Omental fat pad (tissue), 4 donors: ENCODE results near the gene SPECC1. TPM values are rescaled to one million over a fixed set of nuclear protein-coding genes. Genes with fewer than 3 reads are reported as not detected.
"Not testable (repeated sequence)": the region's sequence is repeated elsewhere in the genome, so short reads cannot be mapped to it uniquely, and the experiment has no call there.

Experiments
- ATAC-seq: fragments of 150-250 bp; one replicate; pipeline ENCODE4 v1.9.1; 2016; ENCODE audit warnings: mild to moderate bottlenecking, moderate library complexity; ENCODE audit not compliant: low FRiP score
- DNase-seq: peaks from one replicate; pipeline ENCODE4 v3.0.0-alpha.2; 2019; ENCODE audit warnings: low spot score
- CTCF ChIP-seq, 3 donors: fragments of 450-650 bp; IDR thresholded peaks; one replicate each; pipeline ENCODE4 v1.5.1; 2016 to 2017; ENCODE audit warnings: antibody characterized with exemption in 3 of 3, mild to moderate bottlenecking in 3 of 3, moderate library complexity in 2 of 3
- total RNA-seq, 4 donors: library from RNA; depleted of rRNA; stranded (reverse); fragments of >200 nt; gene quantifications; one replicate each; pipeline ENCODE4 v1.1.0, GENCODE V29; 2016

The SPECC1 gene
- total RNA-seq, 4 donors from 2014 or later, result 34.2 to 114 (median 53.1) TPM

DNA sequence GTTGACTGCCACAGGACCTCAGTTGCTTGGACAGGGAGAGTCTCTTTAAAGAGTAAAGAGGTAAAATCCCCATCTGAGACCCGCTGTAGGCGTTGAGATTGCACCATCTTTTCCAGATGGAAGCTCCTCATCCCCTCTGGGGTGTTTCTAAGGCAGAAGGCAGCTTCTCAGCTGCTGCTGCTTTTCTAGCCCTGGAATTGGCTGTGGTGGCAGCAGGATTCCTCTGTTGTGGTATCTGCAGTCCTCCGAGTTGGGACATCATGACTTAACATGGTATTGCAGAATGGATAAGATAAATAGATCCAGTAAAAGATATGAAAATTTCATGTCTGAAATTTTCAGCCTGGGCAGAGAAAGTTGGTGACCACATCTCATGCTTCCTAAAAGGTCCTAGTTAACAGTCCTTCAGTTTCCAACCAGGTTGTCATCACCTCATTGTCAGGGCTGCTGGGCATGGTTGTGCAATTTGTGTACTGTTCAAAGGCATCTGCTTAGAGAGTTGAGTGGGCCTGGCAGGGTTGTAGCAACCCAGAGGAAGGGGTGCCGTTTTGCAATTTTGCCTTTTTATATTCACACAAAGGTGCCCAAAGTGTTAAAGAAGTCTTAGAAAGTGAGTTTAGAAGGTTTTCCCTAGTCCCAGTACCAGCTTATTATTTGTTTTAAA, 150.4 kb downstream of the SPECC1 start:
- no peak for DNase-seq
- ATAC-seq, result no peak
- TF ChIP-seq CTCF (IDR thresholded peaks at IDR 0.05), result no peak

DNA sequence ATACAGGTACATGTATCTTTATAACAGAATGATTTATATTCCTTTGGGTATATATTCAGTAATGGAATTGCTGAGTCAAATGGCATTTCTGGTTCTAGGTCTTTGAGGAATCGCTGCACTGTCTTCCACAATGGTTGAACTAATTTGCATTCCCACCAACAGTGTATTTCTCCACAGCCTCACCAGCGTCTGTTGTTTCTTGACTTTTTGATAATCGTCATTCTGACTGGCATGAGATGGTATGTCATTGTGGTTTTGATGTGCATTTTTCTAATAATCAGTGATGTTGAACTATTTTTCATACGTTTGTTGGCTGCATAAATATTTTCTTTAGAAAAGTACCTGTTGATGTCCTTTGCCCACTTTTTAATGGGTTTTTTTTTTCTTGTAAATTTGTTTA, 156.4 kb downstream of the SPECC1 start:
- DNase-seq, ATAC-seq: not testable (repeated sequence)

DNA sequence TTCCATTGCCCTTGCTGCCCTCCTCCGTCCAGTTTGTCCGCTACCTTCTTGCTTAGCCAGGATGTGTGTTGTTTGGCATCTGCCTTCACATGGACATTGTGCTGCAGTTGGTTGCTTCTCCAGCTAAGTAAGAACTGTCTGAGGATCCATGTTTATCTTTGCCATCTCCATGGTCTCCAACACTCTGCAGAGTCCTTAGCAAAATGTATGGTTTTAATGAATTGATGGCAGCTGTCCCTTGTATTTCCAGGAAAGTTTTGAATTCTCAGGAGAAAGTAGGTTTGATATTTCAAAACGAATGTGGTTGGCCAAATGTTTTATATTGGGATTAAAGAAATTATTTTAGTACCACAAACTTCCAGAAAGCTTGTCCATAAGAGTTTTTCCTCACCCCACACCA, 160.9 kb downstream of the SPECC1 start:
- no peak for TF ChIP-seq CTCF (IDR thresholded peaks at IDR 0.05)
- no peak for ATAC-seq
- no peak for DNase-seq

DNA sequence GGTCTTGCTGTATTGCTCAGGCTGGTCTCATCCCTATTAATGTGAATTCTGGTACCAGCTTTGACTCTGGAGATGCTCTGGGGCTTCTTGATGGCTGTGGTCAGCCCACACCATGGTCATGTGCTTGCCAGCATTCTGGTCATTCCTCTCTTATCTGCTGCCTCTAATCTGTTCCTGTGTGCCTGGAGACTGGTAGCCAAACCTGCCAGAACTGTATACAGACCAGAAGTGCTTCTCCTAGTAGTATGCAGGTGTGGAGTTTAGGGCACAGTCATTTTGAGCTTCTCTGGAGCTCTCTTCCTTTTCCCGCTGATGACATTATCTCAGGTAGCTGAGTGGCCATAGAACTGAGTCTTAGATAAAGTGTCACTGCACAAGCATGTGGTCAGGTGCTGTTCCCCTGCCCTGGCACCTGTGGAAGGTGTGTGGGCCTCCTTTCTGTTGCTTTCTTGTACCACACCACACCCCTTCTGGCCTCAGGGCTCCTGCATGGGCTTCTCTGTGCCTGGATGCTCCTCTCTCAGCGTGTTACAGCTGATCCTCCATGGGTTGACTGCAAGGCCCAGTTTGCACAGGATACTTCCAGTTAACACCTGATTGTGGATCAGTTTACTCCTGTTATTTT, 162.7 kb downstream of the SPECC1 start:
- no peak for TF ChIP-seq CTCF (IDR thresholded peaks at IDR 0.05)
- no peak for DNase-seq
- ATAC-seq, result no peak

DNA sequence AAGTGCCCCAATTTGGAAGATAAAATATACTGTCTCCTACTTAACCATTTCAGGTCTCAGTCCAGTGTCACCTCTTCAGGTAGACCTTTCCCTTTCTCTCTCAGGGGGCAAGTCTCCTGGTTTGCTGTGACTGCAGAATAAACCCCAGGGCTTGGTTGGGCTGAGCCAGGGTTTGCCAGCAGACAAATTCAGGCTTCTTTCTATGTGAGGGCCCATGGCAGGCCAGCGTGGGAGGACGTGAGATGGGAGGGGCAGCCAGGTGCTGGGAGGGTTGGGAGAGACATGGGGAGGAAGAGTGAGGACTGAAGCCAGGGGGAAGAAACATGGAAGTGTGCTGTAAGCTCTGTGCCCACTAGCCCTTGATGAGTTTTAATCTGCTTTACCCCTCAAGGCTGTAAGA, 163.2 kb downstream of the SPECC1 start:
- no peak for TF ChIP-seq CTCF (IDR thresholded peaks at IDR 0.05)
- DNase-seq (no peak), ATAC-seq (no peak)

DNA sequence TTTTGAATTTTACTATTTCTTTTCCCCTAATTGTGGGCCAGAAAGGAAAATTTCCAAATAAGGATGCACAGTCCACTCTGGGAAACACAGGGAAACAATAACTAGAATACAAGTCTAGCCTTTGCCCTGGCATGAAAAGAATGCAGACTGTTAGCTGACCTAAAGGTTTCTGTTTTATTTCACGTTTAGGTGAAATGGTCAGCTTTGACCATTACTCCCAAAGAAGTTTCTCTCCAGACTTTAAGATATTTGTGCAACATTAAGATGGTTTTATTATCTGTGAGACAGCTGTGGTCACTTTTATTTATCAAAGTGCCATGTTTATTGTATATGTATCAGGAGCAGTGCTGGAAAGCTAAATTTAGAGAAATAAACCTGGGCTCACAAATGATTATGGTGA, 163.9 kb downstream of the SPECC1 start:
- TF ChIP-seq CTCF (IDR thresholded peaks at IDR 0.05), result no peak
- DNase-seq (no peak), ATAC-seq (no peak)

DNA sequence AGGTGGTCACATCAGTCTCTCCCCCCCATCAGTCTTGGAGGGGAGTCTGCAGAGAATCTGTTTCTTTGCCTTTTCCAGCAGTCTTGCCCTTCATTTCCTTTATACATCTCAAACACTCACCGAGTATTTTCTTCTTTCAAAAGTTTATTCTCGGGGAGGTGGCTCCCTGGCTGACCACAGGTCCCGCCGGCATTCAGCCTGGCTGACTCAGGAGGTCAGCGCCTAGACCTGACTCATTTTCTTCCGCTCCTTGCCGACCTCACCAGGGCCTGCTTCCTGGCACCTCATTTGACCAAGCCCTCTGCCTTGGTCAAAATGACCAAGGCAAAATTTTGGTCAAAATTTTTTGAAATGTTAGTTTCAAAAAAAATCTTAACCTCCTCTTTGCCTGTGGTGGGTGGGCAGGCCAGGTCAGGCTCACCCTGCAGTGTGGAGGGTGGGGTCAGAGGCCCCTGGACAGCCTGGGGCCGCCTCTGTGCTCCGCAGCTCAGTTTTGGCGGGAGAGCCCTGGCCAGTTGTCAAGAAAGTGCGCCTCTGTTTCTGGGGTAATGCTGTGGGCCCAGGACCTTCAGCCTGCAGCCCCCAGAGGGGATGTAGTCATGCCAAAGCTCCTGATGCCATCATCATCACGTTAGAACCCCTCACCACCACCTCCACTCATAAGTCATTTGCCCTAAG, 165.6 kb downstream of the SPECC1 start:
- DNase-seq, result no peak
- no peak for TF ChIP-seq CTCF (IDR thresholded peaks at IDR 0.05)
- ATAC-seq, result no peak
